Placental pericyte (primary cell): ENCODE measurements around the gene AKAP5. TPM values are rescaled to one million over a fixed set of nuclear protein-coding genes. Genes with fewer than 3 reads are reported as not detected.

ENCODE experiments used
- total RNA-seq: library from RNA; depleted of rRNA; stranded (reverse); fragments of >200 nt; gene quantifications from 2 replicates; pipeline ENCODE4 v1.2.3, GENCODE V29; 2012

The AKAP5 gene
- 0.86 and 1.1 TPM in 2 replicates for total RNA-seq

GRCh38 chr14:64465191-64465822 is at the start of gene AKAP5:
Gene AKAP5 (plus strand): TSS chr14:64465499. CDS start chr14:64468395, 2,896 bp downstream.

GRCh38 chr14:64503434-64504309 is 38.4 kb downstream of the AKAP5 start, which contains the start of gene ZBTB25:
Gene ZBTB25 (minus strand): TSS chr14:64503838. CDS start chr14:64490533, 13,305 bp downstream.

GRCh38 chr14:64504310-64504896 is 39.1 kb downstream of the AKAP5 start, which contains the start of gene ZBTB1:
Gene ZBTB1 (plus strand): TSS chr14:64504770. CDS start chr14:64521505, 16,735 bp downstream.

Other genes with a start within 250 kb of the AKAP5 start
- 0.14 TPM in 1 of 2 replicates, not detected in the other for gene ESR2, start 171.1 kb upstream of the AKAP5 start, total RNA-seq
- gene MTHFD1, start 77.1 kb upstream of the AKAP5 start, total RNA-seq = 19.9 and 66.7 TPM in 2 replicates
- gene ZBTB25, start 38.3 kb downstream of the AKAP5 start, total RNA-seq = 7.2 and 7.9 TPM in 2 replicates
- gene ZBTB1, start 39.3 kb downstream of the AKAP5 start, total RNA-seq = 32.4 and 50.4 TPM in 2 replicates
- gene HSPA2, start 75.2 kb downstream of the AKAP5 start, total RNA-seq = 19.2 and 21.4 TPM in 2 replicates
- 0.43 and 1.1 TPM in 2 replicates for gene PPP1R36, start 84.5 kb downstream of the AKAP5 start, total RNA-seq
- gene PLEKHG3, start 238.9 kb downstream of the AKAP5 start, total RNA-seq = 3.1 and 11.2 TPM in 2 replicates